ENCODE results near the gene AS3MT.
"Not testable (repeated sequence)": the region's sequence is repeated elsewhere in the genome, so short reads cannot be mapped to it uniquely, and the experiment has no call there.

AS3MT gene

DNA sequence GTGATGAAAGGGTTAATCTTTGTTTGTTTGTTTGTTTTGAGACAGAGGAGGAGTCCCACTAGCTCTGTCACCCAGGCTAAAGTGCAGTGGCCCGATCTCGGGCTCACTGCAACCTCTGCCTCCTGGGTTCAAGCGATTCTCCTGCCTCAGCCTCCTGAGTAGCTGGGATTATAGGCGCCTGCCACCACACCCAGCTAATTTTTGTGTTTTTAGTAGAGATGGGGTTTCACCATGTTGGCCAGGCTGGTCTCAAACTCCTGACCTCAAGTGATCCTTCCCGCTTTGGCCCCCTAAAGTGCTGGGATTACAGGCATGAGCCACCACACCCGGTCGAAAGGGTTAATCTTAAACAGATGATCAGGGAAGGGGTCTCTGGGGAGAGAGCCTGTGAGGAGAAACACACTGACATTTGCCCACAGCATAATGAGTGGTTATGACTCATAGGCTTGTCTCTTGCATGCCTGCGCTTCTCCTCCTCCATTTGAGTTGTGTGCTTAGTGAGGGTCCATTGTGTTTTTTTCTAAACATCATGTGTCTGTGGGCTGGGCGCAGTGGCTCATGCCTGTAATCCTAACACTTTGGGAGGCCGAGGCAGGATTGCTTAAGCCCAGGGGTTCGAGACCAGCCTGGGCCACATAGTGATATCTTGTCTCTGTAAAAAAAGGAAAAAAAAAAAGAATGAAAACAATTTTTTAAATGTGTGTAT, 13.4 kb upstream of the AS3MT start:
- not testable (repeated sequence) for H3K27ac ChIP-seq (ENCODE audit: insufficient read depth, low read length, poor library complexity, severe bottlenecking); DNase-seq

DNA sequence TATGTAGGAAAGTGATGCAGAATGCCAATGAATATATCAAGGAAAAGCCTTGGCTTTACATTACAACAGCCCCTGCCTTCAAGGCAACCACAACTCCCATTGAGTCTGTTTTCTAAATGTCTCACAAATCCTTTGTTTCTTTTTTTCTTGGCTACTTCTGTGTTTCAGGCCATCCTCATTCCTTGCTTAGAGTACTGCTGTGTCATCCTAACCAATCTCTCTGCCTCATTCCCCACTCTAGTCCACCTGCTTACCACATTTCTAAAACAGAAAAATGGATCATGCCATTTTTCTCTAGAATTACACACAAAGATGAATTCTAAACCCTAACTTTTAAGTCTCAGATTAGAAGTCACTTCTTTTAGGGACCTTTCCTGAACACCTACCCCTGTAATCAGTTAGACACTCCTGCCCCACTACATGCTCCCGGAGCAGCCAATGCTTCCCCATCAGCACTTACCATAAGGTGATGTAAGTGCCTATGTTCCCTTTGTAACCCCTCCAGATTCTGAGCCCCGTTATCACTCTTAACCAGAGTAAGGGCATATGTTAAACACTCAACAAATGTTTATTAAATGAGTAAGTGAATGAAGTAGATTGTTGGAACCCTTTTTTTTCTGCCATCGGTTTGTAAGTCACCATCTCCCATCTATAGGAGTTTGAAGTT, 12.4 kb upstream of the AS3MT start:
- no peaks in the 10 kb centered on the region for H3K4me1 ChIP-seq (ENCODE audit: control insufficient read depth, insufficient read depth, low read length, poor library complexity, severe bottlenecking)
- no peaks in the 10 kb centered on the region for H3K9me3 ChIP-seq (ENCODE audit: control insufficient read depth, low read length)
- DNase-seq: no peak
- H3K36me3 ChIP-seq (ENCODE audit: control insufficient read depth, insufficient read depth, low read length): peaks cover 15% of the 10 kb centered on the region
- H3K27ac ChIP-seq (ENCODE audit: insufficient read depth, low read length, poor library complexity, severe bottlenecking): no peak overlapping the region
- no peak overlapping the region for H3K4me3 ChIP-seq (ENCODE audit: insufficient read depth, low read depth, low read length, poor library complexity, severe bottlenecking)
- no peaks in the 10 kb centered on the region for H3K27me3 ChIP-seq (replicated peaks; ENCODE audit: control insufficient read depth, insufficient read depth, low read length, poor library complexity, severe bottlenecking)

More for the DNA sequence above, 13.4 kb upstream of the AS3MT start:
- not testable (repeated sequence) for H3K4me1 ChIP-seq (ENCODE audit: control insufficient read depth, insufficient read depth, low read length, poor library complexity, severe bottlenecking); H3K9me3 ChIP-seq (ENCODE audit: control insufficient read depth, low read length); H3K4me3 ChIP-seq (ENCODE audit: insufficient read depth, low read depth, low read length, poor library complexity, severe bottlenecking); H3K27me3 ChIP-seq (replicated peaks; ENCODE audit: control insufficient read depth, insufficient read depth, low read length, poor library complexity, severe bottlenecking)
- peaks cover 12% of the 10 kb centered on the region for H3K36me3 ChIP-seq (ENCODE audit: control insufficient read depth, insufficient read depth, low read length)

DNA sequence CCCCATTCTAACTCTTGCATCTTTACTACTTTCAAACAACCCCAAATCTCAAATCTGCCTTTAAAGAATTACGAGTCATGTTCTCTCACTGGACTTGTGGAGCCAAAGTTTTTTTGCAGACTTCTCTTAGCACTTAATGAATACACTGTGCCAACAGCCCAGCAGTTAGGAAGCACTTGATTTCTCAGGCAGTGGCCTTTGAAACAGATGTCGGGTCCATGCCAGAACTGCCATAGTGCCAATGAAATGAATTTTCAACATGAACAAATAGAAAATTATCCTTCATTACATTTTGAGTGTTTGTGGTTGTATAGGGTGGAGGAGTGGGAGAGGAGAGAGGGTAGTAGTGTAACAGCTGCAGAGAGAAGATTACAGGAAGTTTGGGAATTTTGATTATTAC, 9.4 kb upstream of the AS3MT start:
- no peak for DNase-seq
- H3K9me3 ChIP-seq (ENCODE audit: control insufficient read depth, low read length): no peaks in the 10 kb centered on the region
- H3K4me1 ChIP-seq (ENCODE audit: control insufficient read depth, insufficient read depth, low read length, poor library complexity, severe bottlenecking): no peaks in the 10 kb centered on the region
- peaks cover 31% of the 10 kb centered on the region for H3K36me3 ChIP-seq (ENCODE audit: control insufficient read depth, insufficient read depth, low read length)
- H3K4me3 ChIP-seq (ENCODE audit: insufficient read depth, low read depth, low read length, poor library complexity, severe bottlenecking): no peak overlapping the region
- no peaks in the 10 kb centered on the region for H3K27me3 ChIP-seq (replicated peaks; ENCODE audit: control insufficient read depth, insufficient read depth, low read length, poor library complexity, severe bottlenecking)
- H3K27ac ChIP-seq (ENCODE audit: insufficient read depth, low read length, poor library complexity, severe bottlenecking): no peak overlapping the region

DNA sequence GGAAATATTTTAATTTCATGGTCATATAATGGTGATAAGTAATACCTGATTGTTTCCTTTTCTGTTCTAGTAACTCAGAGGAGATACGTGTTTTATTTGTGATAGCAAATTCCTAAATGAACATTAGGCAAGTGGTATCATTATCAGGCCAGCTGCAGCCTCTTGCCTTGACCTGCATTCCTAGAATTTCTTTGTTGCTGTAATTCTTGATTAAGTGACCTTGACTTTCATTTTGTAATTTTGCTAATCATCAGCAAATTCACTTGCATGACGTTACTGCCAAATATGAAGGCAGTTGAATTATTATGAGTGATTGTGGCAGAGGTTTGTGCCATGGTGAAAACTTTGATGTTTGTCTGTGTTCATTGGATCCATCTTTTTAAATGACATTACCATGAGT, 5.6 kb upstream of the AS3MT start:
- Histone ChIP-seq H3K4me1 (ENCODE audit: control insufficient read depth, insufficient read depth, low read length, poor library complexity, severe bottlenecking) (no peaks in the 10 kb centered on the region), H3K9me3 (ENCODE audit: control insufficient read depth, low read length) (no peaks in the 10 kb centered on the region), H3K4me3 (ENCODE audit: insufficient read depth, low read depth, low read length, poor library complexity, severe bottlenecking) (no peak overlapping the region), H3K27me3 (replicated peaks; ENCODE audit: control insufficient read depth, insufficient read depth, low read length, poor library complexity, severe bottlenecking) (no peaks in the 10 kb centered on the region), H3K36me3 (ENCODE audit: control insufficient read depth, insufficient read depth, low read length) (peaks cover 37% of the 10 kb centered on the region), H3K27ac (ENCODE audit: insufficient read depth, low read length, poor library complexity, severe bottlenecking) (no peak overlapping the region)
- DNase-seq: no peak

GRCh38 chr10:102865620-102866019, 3.6 kb upstream of the AS3MT start:
- Histone ChIP-seq H3K4me1 (ENCODE audit: control insufficient read depth, insufficient read depth, low read length, poor library complexity, severe bottlenecking) (no peaks in the 10 kb centered on the region), H3K36me3 (ENCODE audit: control insufficient read depth, insufficient read depth, low read length) (peaks cover 27% of the 10 kb centered on the region), H3K27me3 (replicated peaks; ENCODE audit: control insufficient read depth, insufficient read depth, low read length, poor library complexity, severe bottlenecking) (no peaks in the 10 kb centered on the region), H3K9me3 (ENCODE audit: control insufficient read depth, low read length) (no peaks in the 10 kb centered on the region), H3K27ac (ENCODE audit: insufficient read depth, low read length, poor library complexity, severe bottlenecking) (no peak overlapping the region), H3K4me3 (ENCODE audit: insufficient read depth, low read depth, low read length, poor library complexity, severe bottlenecking) (no peak overlapping the region)
- no peak for DNase-seq

GRCh38 chr10:102868911-102869257, 386 bp upstream of the AS3MT start:
- Histone ChIP-seq H3K4me1 (ENCODE audit: control insufficient read depth, insufficient read depth, low read length, poor library complexity, severe bottlenecking) (no peaks in the 10 kb centered on the region), H3K36me3 (ENCODE audit: control insufficient read depth, insufficient read depth, low read length) (peaks cover 8% of the 10 kb centered on the region), H3K27me3 (replicated peaks; ENCODE audit: control insufficient read depth, insufficient read depth, low read length, poor library complexity, severe bottlenecking) (no peaks in the 10 kb centered on the region), H3K4me3 (ENCODE audit: insufficient read depth, low read depth, low read length, poor library complexity, severe bottlenecking) (no peak overlapping the region), H3K27ac (ENCODE audit: insufficient read depth, low read length, poor library complexity, severe bottlenecking) (no peak overlapping the region), H3K9me3 (ENCODE audit: control insufficient read depth, low read length) (no peaks in the 10 kb centered on the region)
- no peak for DNase-seq

DNA sequence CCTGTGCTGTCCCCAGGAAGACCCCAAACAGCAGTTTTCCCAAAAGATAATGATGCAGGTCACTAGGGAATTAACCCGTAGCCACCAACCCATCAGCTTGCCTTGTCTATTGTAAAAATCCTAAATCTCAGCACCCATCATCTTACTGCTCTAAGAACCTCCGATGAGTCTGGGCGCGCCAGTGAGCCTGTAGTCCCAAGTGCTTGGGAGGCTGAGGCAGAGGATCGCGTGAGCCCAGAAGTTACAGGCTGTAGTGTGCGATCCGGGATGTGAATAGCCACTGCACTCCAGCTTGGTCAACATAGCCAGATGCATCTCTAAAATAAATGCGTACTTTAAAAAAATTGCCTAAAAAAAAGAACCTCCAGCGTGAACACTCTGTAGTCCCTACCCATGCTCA, 951 bp downstream of the AS3MT start:
- Histone ChIP-seq H3K9me3 (ENCODE audit: control insufficient read depth, low read length) (no peaks in the 10 kb centered on the region), H3K4me3 (ENCODE audit: insufficient read depth, low read depth, low read length, poor library complexity, severe bottlenecking) (no peak overlapping the region), H3K27ac (ENCODE audit: insufficient read depth, low read length, poor library complexity, severe bottlenecking) (no peak overlapping the region), H3K27me3 (replicated peaks; ENCODE audit: control insufficient read depth, insufficient read depth, low read length, poor library complexity, severe bottlenecking) (no peaks in the 10 kb centered on the region), H3K36me3 (ENCODE audit: control insufficient read depth, insufficient read depth, low read length) (peaks cover 5% of the 10 kb centered on the region), H3K4me1 (ENCODE audit: control insufficient read depth, insufficient read depth, low read length, poor library complexity, severe bottlenecking) (no peaks in the 10 kb centered on the region)
- no peak for DNase-seq

GRCh38 chr10:102872163-102872562, 2.9 kb downstream of the AS3MT start:
- Histone ChIP-seq H3K4me1 (ENCODE audit: control insufficient read depth, insufficient read depth, low read length, poor library complexity, severe bottlenecking) (no peaks in the 10 kb centered on the region), H3K27me3 (replicated peaks; ENCODE audit: control insufficient read depth, insufficient read depth, low read length, poor library complexity, severe bottlenecking) (no peaks in the 10 kb centered on the region), H3K36me3 (ENCODE audit: control insufficient read depth, insufficient read depth, low read length) (no peaks in the 10 kb centered on the region), H3K27ac (ENCODE audit: insufficient read depth, low read length, poor library complexity, severe bottlenecking) (no peak overlapping the region), H3K4me3 (ENCODE audit: insufficient read depth, low read depth, low read length, poor library complexity, severe bottlenecking) (no peak overlapping the region), H3K9me3 (ENCODE audit: control insufficient read depth, low read length) (no peaks in the 10 kb centered on the region)
- DNase-seq: no peak

DNA sequence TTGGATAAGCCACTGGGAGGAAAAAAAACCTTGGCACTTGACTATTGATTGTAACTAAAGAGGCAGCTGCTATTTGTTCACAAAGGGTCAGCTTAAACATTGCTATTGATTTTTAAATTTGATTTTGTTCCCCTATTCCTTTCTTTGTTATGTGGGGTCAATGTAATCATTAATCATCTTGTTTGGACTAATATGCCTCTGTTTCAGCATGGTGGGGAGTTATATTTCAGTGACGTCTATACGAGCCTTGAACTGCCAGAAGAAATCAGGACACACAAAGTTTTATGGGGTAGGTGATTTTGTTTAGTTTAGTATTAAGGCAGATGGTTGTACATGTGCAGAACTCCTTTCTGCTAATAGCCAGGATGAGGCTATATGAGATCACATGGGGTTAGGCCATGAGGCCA, 7.5 kb downstream of the AS3MT start:
- no peak for DNase-seq
- no peak overlapping the region for H3K4me3 ChIP-seq (ENCODE audit: insufficient read depth, low read depth, low read length, poor library complexity, severe bottlenecking)
- no peaks in the 10 kb centered on the region for H3K9me3 ChIP-seq (ENCODE audit: control insufficient read depth, low read length)
- H3K36me3 ChIP-seq (ENCODE audit: control insufficient read depth, insufficient read depth, low read length): no peaks in the 10 kb centered on the region
- H3K27ac ChIP-seq (ENCODE audit: insufficient read depth, low read length, poor library complexity, severe bottlenecking): no peak overlapping the region
- H3K27me3 ChIP-seq (replicated peaks; ENCODE audit: control insufficient read depth, insufficient read depth, low read length, poor library complexity, severe bottlenecking): no peaks in the 10 kb centered on the region
- no peaks in the 10 kb centered on the region for H3K4me1 ChIP-seq (ENCODE audit: control insufficient read depth, insufficient read depth, low read length, poor library complexity, severe bottlenecking)

DNA sequence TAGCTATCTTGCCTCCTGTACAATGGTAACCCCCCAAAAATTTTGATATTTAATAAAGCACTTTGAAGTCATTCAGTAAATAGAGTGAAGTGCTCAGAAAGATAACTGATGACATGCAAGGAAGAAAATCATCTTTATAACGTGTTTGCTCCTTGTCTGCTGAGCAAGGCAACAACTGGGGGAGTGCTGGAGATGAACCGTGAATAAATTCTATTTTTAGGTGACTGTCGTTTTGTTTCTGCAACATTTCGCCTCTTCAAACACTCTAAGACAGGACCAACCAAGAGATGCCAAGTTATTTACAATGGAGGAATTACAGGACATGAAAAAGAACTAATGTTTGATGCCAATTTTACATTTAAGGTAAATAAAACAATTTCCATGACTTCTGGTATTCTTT, 9.4 kb downstream of the AS3MT start:
- no peaks in the 10 kb centered on the region for H3K36me3 ChIP-seq (ENCODE audit: control insufficient read depth, insufficient read depth, low read length)
- no peaks in the 10 kb centered on the region for H3K4me1 ChIP-seq (ENCODE audit: control insufficient read depth, insufficient read depth, low read length, poor library complexity, severe bottlenecking)
- H3K27me3 ChIP-seq (replicated peaks; ENCODE audit: control insufficient read depth, insufficient read depth, low read length, poor library complexity, severe bottlenecking): no peaks in the 10 kb centered on the region
- H3K4me3 ChIP-seq (ENCODE audit: insufficient read depth, low read depth, low read length, poor library complexity, severe bottlenecking): no peak overlapping the region
- H3K9me3 ChIP-seq (ENCODE audit: control insufficient read depth, low read length): no peaks in the 10 kb centered on the region
- DNase-seq: no peak
- no peak overlapping the region for H3K27ac ChIP-seq (ENCODE audit: insufficient read depth, low read length, poor library complexity, severe bottlenecking)

Data from effector memory CD4-positive, alpha-beta T cell (primary cell).